ENCODE results near the gene KLHL26. TPM values are rescaled to one million over a fixed set of nuclear protein-coding genes. Genes with fewer than 3 reads are reported as not detected.
A peak's percentile ranks its signal among the peaks of the same experiment; 100 is the strongest.

The KLHL26 gene
- total RNA-seq, 1 experiment from 2014 or later = 7.0 TPM

DNA sequence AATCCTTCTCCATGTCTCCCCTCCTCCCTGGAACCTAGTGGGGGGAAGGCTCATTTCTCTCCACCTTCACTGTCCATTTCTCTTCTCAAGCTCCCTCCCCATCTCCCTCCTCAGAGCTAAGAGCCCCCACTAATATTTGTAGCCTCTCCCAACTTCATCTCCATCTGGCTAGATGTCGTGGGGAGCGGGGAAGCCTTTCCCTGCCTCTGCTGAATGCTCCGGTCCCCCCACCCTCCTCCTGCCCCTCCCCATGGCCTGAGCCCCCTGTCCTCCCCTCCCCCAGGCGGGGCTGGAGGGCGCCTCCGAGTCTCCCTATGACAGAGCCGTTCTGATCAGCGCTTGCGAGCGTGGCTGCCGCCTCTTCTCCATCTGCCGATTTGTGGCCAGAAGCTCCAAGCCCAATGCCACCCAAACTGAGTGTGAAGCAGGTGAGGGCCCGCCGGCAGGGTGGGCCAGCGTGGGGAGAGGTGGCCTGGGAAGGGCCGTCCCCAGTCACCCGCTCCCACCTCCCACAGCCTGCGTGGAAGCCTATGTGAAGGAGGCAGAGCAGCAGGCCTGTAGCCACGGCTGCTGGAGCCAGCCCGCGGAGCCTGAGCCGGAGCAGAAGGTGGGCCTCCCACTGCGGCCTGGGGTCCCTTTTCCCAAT is 23.1 kb upstream of the KLHL26 start:
- DNase-seq (ENCODE audit: low read depth) = no peak

DNA sequence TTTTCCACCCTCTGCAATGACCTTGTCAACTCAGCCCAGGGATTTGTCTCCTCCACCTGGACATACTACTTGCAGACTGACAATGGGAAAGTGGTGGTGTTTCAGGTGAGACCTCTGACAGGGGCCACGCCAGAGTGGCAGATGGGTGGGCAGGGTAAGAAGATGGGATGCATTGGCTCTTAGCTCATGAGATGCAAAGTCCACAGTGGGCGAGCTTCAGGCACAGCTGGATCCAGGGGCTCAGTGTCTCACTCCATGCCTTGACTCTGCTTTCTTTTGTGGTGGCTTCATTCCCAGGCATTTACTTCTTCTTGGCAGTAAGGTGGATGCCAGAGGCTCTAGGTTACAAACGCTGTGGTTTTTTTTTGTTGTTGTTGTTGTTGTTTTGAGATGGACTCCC is 20.8 kb upstream of the KLHL26 start:
- no peak for DNase-seq (ENCODE audit: low read depth)

DNA sequence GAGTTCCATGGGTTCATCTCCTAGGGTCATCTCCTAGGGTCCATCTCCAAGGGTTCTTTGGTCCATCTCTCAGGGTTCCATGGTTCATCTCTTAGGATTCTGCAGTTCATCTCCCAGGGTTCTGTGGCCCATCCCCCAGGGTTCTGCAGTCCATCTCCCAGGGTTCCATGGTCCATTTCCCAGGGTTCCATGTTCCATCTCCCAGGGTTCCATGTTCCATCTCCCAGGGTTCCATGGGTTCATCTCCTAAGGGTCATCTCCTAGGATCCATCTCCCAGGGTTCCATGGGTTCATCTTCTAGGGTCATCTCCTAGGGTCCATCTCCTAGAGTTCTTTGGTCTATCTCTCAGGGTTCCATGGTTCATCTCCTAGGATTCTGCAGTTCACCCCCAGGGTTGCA is 19.3 kb upstream of the KLHL26 start:
- no peak for DNase-seq (ENCODE audit: low read depth)

DNA sequence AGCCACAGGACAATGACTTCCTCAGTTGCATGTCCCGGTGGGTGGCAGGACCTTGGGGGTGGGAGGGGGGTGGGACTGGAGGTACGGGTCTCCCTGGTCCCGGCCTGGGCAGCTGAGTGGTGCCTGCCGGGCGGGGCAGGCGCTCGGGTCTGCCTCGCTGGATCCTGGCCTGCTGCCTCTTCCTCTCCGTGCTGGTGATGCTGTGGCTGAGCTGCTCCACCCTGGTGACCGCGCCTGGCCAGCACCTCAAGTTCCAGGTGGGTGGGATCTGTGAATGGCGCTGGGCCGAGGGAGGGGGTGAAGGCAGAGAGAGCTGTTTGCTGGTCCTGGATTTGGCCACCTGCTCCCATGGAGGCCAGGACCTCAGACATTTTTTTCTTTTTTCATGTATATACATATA is 18.6 kb upstream of the KLHL26 start:
- no peak for DNase-seq (ENCODE audit: low read depth)

DNA sequence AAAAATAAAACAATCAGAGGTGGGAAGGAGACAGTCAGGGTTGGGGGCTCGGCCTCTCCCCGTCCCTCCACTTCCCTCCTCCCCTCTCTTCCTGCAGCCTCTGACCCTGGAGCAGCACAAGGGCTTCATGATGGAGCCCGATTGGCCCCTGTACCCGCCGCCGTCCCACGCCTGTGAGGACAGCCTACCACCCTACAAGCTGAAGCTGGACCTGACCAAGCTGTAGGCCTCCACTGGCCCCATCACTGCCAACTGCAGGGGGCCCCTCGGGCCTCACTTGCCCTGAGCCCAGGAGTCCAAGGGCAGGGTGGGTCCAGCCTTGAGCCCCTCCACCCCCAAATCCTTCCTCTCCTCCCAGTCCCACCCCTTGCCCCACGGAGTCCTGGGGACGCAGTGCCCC is 16.5 kb upstream of the KLHL26 start:
- no peak for DNase-seq (ENCODE audit: low read depth)

DNA sequence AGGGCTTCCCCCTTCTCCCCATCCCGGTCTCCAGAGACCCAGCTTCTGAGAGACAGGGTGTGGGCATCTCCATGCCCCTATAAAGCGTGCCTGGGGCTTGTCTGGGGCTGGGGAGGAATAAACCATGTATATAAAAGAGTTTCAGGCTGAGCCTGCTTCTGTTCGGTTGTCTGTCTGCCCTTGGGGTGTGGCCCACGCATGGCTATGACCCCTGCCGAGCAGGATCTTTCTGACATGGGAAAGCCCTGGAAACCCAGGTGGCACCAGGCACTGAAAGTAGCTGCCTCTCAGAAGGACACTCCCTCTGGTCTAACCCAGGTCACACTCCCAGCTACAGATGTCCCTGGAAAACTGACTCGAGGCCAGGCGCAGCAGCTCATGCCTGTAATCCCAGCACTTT is 15.9 kb upstream of the KLHL26 start:
- no peak for DNase-seq (ENCODE audit: low read depth)

DNA sequence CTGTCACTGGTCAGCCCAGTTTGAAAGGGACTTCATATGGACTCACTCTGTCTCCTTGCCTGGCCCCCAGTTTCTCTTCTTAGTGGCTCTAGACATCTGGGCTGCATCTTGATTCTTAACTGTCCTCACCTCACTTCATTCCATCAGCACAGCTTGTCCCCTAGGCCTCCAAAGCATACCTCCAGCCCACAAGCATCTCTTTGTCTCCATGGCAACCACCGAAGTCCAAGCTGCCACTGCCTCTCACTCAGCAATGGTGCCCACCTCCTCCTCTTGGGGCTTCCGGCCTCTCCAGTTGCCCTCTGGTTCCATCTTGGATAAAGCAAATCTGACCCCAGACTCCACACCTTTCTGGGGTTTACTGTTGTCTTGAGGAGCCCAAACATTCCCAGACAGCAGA is 9.9 kb upstream of the KLHL26 start:
- no peak for DNase-seq (ENCODE audit: low read depth)

DNA sequence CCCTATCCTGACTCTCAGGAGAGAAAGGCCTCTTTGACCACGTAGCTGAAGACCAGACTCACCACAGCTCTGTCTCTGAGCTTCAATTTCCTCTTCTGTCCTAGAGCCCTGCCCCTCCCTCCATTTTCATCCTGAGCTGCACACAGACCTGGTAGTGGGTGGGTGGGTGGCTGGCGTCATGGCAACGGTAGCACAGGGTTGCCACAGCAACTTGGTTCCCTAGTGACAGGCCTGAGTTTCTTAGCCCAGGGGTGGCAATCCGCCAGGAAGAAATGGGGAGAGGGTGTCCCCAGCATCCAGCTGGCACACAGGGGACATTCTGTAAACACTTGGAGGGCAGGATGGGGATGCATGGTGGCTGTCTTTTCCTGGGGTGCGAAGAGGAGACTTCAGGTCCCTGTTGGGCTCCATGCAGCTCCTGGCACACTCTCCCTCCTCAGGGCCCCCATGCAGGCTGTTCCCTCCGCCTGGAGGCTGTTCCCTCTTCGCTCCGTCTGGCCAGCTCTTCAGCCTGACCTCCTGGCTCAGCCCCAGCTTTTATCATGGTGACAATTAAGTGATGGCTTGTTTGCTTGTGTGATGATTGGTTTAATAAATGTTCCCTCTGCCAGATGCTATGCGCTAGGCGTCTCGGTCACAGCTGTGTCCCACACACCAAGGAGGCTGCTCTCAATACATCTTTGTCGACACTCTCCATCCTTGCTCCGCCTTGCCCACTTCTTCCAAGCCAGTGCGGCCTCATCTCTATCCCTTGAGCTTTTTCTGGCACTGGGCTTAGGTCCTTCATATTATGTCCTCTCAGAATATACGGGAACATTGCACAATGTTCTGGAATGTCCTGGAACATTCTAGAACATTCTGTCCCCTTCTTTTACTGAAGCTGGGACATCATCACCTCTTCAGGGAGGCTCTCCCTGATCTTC is 7.4 kb upstream of the KLHL26 start:
- DNase-seq (ENCODE audit: low read depth) = no peak

DNA sequence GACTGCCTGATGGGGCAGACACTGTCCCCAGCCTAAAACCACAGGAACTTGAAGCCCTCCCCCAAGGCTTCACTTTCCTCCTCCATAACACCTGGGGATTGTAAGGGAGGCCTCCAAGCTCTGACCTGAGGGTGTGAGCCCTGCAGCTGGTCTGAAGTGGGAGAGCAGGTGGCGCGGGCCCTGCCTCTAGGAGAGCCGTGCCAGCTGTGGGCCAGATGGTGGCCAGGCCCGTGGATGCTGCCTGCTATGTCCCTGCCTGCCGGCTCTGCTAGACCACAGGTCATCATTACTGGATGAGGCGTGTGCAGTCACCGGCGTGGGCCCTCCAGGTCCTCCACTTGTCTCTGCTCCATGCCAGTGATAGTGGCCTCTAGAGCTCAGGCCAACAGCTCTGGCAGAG is 3.5 kb upstream of the KLHL26 start:
- no peak for DNase-seq (ENCODE audit: low read depth)

DNA sequence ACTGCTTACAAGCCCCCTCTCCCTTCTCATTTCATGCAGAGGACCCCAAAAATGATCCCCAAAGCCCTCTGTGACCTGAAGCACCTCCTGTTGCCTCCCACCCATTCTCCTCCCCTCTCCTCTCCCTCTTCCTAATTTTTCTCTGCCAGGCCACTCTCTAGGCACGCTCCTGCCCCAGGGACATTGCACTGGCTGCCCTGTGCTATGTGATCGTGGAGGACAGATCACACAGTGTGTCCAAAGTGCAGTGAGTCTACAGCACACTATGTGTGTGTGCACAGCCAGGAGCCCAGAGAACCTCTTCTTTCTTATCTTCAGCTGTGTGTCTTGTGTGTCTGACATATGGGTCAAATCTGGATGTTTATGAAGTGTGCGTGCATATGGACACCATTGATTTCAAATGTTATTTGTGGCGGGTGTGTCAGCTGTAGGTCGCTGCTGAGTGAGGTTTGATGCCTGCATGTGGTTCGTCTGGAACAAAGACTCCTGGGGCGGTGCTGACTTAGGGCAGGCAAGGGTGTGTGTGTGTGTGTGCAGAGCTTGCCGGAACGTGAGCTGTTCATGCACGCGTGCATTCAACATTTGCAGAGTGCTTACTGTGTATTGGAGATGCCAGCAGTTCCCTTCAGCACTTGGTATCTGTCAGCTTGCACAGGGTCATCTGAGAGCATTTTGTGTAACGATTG is 2.1 kb upstream of the KLHL26 start:
- DNase-seq (ENCODE audit: low read depth) = no peak

DNA sequence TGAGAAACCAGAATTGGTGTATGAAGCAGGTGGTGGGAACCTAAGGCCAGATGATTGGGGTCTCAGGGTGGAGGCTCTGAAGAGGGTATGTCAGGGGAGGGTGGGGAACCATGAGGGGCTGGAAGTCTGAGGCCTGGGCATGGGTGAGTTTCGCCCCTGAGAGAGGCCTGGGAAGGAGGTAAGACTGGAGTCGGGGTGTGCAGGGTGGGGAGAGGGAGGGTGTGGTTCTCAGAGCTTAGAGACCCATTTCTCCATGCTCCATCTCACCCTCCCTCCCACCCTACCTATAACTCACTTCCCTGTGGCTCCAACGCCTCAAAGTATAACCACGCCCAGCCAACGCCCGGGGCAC is 1.0 kb upstream of the KLHL26 start:
- no peak for DNase-seq (ENCODE audit: low read depth)

DNA sequence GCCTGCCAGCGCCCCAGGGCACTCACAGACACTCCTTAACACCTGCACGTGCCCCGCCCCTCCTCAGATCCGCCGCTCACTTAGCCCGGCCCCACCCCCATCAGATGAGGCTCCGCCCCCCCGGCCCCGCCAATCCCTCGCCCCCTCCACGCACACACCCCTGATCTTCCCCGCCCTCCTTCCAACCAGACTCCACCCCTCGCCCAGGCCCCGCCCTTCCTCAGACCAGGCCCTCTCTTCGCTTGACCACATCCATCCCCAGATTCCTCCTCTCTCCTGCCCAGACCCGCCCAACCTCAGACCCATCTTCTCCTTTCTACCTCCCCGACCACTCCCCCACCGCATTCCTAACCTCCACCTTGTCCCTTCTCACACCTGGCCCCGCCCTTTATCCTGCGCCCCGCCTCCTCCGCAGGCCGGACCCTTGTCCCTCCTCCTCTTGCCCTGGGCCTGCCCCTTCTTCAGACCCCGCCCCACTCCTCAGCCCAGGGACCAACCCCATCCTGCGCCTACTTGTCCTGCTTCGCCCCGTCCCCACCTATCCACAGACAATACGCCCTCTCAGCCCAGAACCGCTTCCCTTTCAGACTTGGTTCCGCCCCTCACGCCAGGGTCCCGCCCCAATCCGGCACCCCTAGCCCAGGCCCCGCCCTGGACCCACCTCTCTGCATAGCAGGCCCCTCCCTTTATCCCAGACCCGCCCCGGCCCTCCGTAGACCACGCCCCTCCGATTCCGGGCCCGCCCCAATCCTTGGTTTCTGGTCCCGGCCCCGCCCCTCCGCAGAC is 452 bp upstream of the KLHL26 start:
- DNase-seq (ENCODE audit: low read depth) = peak; percentile 96

DNA sequence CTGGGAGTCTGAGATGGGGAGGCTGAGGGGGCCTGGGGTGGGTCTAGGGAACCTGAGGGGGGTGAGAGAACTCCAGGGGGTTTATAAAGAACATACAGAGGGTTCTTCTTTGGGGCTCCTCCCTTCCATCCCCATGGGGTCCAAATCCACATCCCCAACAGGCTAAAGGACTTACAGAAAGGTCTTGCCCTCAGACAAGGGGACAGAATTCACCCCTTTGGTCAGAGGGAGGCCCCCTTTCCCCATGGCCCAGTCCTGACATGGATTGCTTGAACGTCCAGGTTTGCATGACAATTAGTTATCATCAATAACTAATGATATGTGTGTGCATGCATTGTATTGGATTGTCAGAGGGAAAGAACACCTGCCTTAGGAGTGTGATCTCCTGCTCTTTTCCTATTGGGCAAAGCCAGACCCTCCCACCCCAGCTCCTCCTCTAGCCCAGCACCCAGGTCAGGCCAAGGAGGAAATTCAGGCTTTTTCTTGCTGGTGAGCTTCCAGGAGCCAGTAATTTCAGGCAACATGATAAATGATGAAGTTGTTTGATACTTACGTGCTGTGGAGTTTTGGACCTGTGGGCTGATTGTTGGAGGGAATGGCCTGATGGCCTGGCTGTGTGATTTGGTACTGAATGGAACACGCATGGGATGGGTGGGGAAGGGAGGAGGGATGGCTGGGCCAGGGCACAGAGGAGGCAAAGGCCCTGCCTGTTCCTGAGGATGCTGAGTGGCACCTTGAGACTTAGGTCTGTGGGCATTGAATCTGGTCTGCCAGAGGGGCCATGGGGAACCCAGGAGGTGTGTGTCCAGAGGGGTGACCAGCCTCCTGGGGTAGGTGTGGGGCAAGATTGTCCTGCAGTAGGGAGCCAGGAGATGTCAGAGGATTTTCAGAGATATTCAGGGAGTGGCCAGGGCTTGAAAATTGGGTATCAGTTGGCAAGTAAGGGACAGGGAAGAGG is 1.1 kb downstream of the KLHL26 start:
- DNase-seq (ENCODE audit: low read depth) = no peak

DNA sequence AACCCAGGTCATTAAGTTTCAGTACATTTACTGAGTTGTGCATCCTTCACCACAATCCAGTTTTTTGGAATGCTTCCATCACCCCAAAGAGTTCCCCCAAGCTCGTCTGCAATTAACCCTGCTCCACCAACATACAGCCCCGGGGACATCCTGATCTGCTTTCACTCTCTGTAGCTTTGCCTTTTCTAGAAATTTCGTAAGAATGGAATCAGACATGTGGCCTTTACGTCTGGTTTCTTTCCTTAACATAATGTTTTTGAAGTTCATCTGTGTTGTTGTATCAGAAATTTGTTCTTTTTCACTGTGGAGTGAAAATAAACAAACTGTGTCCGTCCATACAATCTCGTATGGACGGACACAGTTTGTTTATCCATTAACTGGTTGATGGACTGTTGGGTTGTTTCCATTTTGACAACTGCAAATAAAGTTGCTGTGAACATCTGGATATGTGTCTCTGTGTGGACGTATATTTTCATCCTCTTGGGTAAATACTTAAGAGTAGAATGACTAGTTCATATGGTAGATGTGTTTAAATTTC is 2.9 kb downstream of the KLHL26 start:
- DNase-seq (ENCODE audit: low read depth) = no peak

DNA sequence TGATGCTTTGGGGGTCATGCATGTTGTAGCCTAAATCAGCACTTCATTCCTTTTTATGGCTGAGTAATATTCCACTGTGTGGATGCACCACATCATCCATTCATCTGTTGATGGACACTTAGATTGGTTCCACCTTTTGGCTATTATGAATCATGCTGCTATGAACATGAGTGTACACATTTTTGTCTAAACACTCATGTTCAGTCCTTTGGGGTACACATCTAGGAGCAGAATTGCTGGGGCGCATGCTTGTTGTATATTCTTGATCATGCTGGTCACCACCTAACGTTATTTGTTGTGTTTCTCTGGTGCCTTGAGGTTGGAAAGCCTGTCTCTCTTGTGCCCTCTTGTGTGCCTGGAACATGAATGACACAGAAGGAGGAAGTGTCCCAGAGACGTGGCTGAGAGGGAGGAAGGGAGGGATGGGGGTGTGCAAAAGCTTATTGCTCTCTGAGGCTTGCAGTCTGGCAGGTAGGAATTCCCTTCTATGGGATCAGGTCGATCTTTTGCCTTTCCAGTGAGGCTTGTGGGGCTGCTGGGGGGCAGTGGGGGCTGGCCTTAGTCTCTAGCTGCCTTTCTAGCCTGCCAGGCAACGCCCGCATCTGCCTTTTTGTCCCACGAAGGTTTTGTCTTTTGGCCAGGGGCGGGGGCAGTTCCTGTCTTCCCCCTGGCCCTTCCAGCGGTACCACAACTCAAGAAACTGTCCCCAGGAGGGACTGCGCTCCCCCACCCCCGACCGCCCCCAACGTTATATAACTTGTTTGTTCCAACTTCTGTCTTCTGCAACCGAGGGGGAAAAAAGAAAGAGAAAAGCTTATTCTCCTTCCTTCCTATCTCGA is 7.6 kb downstream of the KLHL26 start:
- DNase-seq (ENCODE audit: low read depth) = no peak

DNA sequence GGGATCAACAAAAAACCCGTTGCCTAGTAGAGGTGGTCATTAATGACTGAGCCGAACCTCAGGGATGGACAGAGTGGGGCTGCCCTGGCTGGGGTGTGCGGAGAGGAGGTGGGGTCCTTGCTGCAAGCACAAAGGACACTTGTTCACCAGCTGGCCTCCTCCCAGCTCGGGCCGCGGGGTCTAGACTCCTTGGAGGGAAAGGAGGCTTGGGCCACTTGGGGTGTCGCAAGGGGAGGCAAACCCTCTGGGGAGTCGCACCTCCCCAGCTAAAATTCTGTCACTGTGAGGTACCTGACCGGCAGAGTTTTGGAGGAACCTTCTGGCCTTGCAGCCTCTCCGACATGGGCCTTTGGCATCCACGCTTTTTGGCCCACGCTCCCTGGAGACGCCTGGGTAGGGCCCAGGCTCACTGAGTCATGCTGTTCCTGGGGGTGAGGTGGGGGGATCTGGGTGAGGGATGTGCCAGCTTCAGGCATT is 8.2 kb downstream of the KLHL26 start:
- DNase-seq (ENCODE audit: low read depth) = no peak

DNA sequence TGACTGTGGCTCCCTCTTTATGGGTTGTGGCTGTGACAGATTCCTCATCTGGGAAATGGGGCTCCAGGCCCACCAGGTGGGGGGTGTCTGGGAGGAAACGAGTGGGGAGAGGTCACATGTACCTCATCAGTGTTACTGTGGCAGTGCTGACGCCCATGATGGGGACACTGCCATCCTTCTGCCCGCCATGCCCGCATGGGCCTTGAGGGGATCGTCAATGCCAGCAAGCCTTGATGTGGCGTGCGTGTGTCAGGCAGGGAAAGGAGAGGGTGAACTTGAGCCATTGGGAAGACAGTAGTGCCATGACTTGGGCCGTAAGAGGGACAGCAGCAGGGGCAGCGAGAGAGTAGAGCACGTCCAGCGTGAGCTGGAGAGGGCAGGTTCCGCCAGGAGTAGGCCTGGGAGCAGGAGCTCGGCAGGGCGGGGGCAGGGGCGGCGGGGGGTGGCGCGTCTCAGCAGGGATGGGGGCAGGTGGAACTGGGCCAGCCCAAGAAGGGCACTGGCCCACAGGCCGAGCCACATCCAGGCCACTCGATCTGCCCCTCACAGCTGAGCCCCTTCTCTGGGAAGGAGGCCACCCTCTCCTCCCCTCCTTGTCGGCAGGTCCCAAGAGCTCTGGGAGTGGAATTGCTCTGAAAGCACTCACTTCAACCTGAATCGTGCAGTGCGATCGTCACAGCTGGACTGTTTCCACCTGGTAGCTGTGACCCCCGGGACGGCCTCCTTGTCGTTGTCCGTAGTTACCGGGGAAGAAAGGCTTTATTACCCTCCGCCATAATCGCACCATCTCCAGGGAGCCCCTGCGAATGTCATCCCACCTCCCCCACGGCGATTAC is 9.9 kb downstream of the KLHL26 start:
- DNase-seq (ENCODE audit: low read depth) = no peak

DNA sequence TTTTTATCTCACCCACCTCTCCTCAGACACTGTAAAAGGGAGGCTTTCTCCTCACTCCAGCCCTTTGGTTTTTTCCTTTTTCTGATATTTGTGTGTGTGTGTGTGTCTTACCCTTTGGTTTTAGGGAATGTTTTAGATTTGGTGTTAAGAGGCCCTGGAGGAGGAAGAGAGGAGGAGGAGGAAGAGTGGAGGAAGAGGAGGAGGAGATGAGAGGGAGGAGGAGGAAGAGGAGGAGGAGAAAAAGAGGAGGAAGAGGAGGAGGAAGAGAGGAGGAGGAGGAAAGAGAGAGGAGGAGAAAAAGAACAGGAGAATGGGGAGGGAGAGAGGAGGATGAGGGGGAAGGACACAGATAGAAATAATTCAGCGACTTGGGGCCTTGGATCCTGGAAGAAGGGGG is 10.5 kb downstream of the KLHL26 start:
- no peak for DNase-seq (ENCODE audit: low read depth)

DNA sequence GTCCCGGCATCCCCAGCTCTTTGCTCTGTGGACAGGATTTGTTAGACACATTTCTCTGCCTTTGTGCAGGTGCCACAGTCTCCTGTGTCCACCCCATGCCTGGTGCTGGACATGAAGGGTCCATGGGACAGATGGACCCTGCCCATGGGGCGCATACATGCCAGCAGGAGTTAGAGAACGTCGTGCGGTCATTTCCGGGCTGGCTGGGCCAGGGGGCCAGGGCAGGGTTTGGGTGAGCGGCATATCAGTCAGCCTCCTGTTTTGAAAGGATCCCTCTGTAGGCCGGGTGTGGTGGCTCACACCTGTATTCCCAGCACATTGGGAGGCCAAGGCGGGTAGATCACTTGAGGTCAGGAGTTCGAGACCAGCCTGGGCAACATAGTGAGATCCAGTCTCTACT is 11.0 kb downstream of the KLHL26 start:
- DNase-seq (ENCODE audit: low read depth) = no peak
